Brain microvascular endothelial cell (primary cell): ENCODE results near the gene FAM120B.

Source experiments
- DNase-seq: peaks from one replicate; pipeline ENCODE4 v3.0.0-alpha.2; 2020
- H3K27ac ChIP-seq: fragments of 250-450 bp; sonication (Bioruptor Pico); 2 replicates; pipeline ENCODE4 v1.5.1; 2020; ENCODE audit warnings: mild to moderate bottlenecking, moderate library complexity
- H3K27me3 ChIP-seq: fragments of 250-450 bp; sonication (Bioruptor Pico); replicated peaks from 2 replicates; pipeline ENCODE4 v1.5.1; 2020; ENCODE audit warnings: mild to moderate bottlenecking
- H3K36me3 ChIP-seq: fragments of 250-450 bp; sonication (Bioruptor Pico); replicated peaks from 2 replicates; pipeline ENCODE4 v1.5.1; 2020; ENCODE audit warnings: mild to moderate bottlenecking
- H3K4me3 ChIP-seq: 2 replicates; pipeline ENCODE4 v1.5.1; 2011; ENCODE audit warnings: low read depth, mild to moderate bottlenecking, control low read depth, low read length, moderate library complexity
- in situ Hi-C: cut with HindIII; loops from 2 replicates; pipeline ENCODE4 v1.10.0; 2017; ENCODE audit warnings: low sequenced_read_pairs, low pct_ligation_motif_present
- TF ChIP-seq, protein P1 (sequence below): IDR thresholded peaks from 2 replicates; pipeline ENCODE4 v1.5.1; 2011; ENCODE audit warnings: low read depth, mild to moderate bottlenecking, moderate library complexity, low read length, control low read depth, inconsistent platforms; ENCODE audit errors: missing control alignments

Gene FAM120B

DNA sequence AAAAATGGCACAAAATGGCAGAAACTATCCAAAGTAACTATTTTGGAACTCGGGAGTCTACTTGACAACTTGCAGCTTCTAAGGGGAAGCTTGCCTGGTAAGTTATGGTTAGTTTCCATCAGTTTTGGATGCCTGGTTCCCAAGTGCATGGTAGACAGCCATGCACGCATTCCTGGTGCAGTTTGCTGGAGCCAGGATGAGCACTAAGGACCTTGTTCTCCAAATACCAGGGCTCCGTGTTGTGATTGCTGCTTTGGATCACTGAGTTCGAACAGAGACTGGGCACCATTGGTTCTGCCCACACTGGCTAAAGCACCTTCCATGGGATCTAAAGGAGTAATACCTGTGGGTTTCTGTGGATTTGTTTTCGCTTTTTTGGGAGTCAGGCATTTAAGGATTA, 103.7 kb downstream of the FAM120B start:
- no peak for DNase-seq
- no peak overlapping the region for H3K4me3 ChIP-seq
- TF ChIP-seq, protein P1, sequence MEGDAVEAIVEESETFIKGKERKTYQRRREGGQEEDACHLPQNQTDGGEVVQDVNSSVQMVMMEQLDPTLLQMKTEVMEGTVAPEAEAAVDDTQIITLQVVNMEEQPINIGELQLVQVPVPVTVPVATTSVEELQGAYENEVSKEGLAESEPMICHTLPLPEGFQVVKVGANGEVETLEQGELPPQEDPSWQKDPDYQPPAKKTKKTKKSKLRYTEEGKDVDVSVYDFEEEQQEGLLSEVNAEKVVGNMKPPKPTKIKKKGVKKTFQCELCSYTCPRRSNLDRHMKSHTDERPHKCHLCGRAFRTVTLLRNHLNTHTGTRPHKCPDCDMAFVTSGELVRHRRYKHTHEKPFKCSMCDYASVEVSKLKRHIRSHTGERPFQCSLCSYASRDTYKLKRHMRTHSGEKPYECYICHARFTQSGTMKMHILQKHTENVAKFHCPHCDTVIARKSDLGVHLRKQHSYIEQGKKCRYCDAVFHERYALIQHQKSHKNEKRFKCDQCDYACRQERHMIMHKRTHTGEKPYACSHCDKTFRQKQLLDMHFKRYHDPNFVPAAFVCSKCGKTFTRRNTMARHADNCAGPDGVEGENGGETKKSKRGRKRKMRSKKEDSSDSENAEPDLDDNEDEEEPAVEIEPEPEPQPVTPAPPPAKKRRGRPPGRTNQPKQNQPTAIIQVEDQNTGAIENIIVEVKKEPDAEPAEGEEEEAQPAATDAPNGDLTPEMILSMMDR, result no peak
- no peaks in the 10 kb centered on the region for H3K27me3 ChIP-seq
- no peak overlapping the region for H3K27ac ChIP-seq
- in situ Hi-C loops, result no loop called here
- H3K36me3 ChIP-seq, result peaks cover 2% of the 10 kb centered on the region

DNA sequence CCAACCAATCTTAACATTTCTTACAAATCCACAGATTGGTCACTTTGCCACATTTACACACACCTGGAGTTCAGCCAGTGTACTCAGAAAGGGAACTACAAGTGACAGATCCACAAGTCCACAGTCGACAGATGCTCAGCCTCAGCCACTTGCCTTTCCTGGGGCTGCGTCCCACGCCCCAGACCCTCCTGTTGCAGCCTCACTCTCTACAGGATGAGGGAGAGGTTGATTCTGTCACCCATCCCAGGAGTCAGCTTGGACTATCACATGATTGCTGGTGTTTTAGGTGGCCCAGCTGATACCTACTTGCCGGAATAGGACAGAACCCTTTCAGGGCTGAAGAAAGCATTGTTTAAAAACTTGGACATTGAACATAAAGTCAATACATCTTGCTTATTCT, 108.8 kb downstream of the FAM120B start:
- Histone ChIP-seq H3K4me3 (no peak overlapping the region), H3K27ac (no peak overlapping the region), H3K27me3 (no peaks in the 10 kb centered on the region), H3K36me3 (no peaks in the 10 kb centered on the region)
- in situ Hi-C loops, result no loop called here
- TF ChIP-seq, protein P1, result no peak
- DNase-seq, result no peak

DNA sequence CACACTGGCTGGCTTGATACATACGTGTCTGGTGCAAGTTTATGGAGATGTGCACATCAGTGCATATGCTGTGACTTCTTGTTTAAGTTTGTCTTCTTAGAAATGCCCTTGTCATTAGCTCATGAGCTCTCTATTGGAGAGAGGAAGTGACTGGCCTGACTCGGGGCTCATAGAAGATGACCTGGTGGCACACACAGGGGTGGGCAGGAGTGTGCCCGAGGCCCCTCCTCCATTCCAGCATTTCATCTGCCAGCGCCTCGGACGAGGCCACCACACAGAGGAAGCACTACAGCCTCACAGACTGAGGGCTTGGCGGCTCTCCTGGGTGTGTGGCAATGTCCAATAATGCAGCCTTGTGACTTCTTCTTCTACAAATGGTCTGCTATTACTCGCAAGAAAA, 109.7 kb downstream of the FAM120B start:
- H3K27ac ChIP-seq, result no peak overlapping the region
- no peaks in the 10 kb centered on the region for H3K27me3 ChIP-seq
- H3K36me3 ChIP-seq, result no peaks in the 10 kb centered on the region
- H3K4me3 ChIP-seq, result no peak overlapping the region
- in situ Hi-C loops, result no loop called here
- no peak for DNase-seq
- TF ChIP-seq, protein P1, result no peak

DNA sequence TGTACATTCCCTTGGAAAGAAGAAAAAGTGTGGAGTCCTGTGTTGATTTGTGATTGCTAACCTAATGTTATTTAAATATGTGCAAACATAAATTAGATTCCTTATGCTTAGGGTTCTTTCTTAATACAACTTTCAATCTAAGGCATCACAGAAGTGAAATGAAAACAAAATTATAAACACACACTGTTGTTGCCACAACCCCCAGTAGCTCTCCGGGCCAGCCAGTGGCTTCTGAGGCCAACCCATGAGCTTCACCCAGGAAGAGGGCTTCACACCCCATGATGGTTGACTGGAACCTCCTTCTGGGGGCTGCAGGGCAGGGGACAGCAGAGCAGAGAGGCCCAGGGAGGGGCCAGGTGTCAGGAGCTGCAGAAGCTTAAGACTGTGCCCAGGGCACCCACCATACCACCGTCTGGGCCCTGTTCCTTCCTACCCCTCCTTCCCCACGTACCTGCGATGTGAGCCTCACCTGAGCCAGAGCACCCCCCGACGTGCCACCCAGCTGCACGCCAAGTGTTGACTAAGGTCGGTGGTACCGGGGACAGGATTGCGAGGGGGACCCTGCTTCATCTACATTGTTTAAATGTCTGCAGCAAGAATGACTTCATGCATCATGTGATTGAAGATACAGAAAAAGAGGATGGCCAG, 110.5 kb downstream of the FAM120B start:
- TF ChIP-seq, protein P1, result no peak
- no peak overlapping the region for H3K27ac ChIP-seq
- H3K4me3 ChIP-seq, result no peak overlapping the region
- no peaks in the 10 kb centered on the region for H3K27me3 ChIP-seq
- no peak for DNase-seq
- H3K36me3 ChIP-seq, result no peaks in the 10 kb centered on the region
- in situ Hi-C loops, result no loop called here

DNA sequence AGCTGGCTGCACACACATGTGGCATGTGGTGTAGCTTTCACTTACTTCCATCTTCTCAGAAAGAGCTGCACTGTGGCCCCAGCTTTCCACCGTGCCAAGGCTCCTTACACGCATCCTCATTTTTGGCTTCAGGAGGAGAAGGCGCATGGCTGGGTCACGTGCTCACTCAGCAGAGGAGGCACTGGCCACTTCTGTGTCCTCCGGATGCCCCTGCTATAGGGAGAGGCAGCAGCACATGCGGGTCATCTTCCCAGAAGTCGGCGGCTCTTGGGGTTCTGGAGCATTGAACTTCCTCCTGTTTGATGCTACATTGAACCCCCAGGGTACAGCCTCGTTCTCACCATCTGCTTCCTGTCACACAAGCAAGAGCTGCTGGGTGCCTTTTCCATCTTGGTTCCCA, 111.3 kb downstream of the FAM120B start:
- TF ChIP-seq, protein P1, result no peak
- Histone ChIP-seq H3K27ac (no peak overlapping the region), H3K36me3 (no peaks in the 10 kb centered on the region), H3K4me3 (no peak overlapping the region), H3K27me3 (no peaks in the 10 kb centered on the region)
- in situ Hi-C loops, result no loop called here
- DNase-seq, result no peak

DNA sequence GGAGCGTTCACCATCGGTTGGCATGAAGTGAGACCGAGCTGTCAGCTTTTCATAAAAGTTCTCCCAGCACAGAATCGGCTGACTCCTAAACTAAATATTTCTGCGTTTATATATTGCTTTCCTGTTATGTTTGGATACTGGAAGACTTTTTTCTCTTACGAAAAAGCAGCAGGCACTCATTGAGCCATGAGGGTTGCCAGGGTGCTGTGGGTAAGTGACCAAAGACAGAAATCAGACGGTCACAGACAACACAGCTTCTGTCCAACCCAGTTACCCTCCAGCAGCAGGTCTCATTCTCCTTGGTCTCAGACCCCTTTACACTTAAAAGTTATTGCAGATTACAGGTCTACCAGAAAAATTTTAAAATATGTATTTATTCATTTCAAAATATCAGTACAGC, 113.7 kb downstream of the FAM120B start:
- DNase-seq, result no peak
- H3K27me3 ChIP-seq, result no peaks in the 10 kb centered on the region
- H3K27ac ChIP-seq, result no peak overlapping the region
- no peaks in the 10 kb centered on the region for H3K36me3 ChIP-seq
- TF ChIP-seq, protein P1, result no peak
- in situ Hi-C loops, result no loop called here
- H3K4me3 ChIP-seq, result no peak overlapping the region
